NCI-H2107 treated with DMSO at 0.1 percent for 48 hours (cell line): ENCODE data around the gene HIVEP3.

Experiments used
- DNase-seq: peaks from one replicate; lab custom pipeline; 2025; ENCODE audit not compliant: unreplicated experiment; lab: John Stamatoyannopoulos, UW

The HIVEP3 gene

GRCh38 chr1:41813755-41814745 is 104.7 kb downstream of the HIVEP3 start:
- no peak for DNase-seq

GRCh38 chr1:41813226-41813625 is 105.5 kb downstream of the HIVEP3 start:
- DNase-seq: no peak

GRCh38 chr1:41812453-41812852 is 106.3 kb downstream of the HIVEP3 start:
- no peak for DNase-seq

GRCh38 chr1:41812051-41812450 is 106.7 kb downstream of the HIVEP3 start:
- DNase-seq: peak; percentile 80

- DNase-seq: no peak
Measured at GRCh38 chr1:41811051-41811795, 107.5 kb downstream of the HIVEP3 start.

GRCh38 chr1:41810446-41810845 is 108.3 kb downstream of the HIVEP3 start:
- no peak for DNase-seq

- no peak for DNase-seq
Measured at GRCh38 chr1:41809692-41810091, 109.0 kb downstream of the HIVEP3 start.

GRCh38 chr1:41807390-41807789 is 111.3 kb downstream of the HIVEP3 start:
- no peak for DNase-seq

GRCh38 chr1:41806472-41807155 is 112.1 kb downstream of the HIVEP3 start:
- DNase-seq: no peak

GRCh38 chr1:41805771-41806471 is 112.8 kb downstream of the HIVEP3 start:
- DNase-seq: no peak

- no peak for DNase-seq
Measured at GRCh38 chr1:41804176-41804575, 114.5 kb downstream of the HIVEP3 start.

GRCh38 chr1:41803656-41804055 is 115.1 kb downstream of the HIVEP3 start:
- no peak for DNase-seq

GRCh38 chr1:41802532-41803501 is 115.9 kb downstream of the HIVEP3 start:
- DNase-seq: no peak

GRCh38 chr1:41800311-41800829 is 118.4 kb downstream of the HIVEP3 start:
- DNase-seq: no peak

- no peak for DNase-seq
Measured at GRCh38 chr1:41799723-41800122, 119.0 kb downstream of the HIVEP3 start.

- DNase-seq: no peak
Measured at GRCh38 chr1:41799205-41799604, 119.5 kb downstream of the HIVEP3 start.

GRCh38 chr1:41795205-41795762 is 123.4 kb downstream of the HIVEP3 start:
- DNase-seq: no peak

- DNase-seq: no peak
Measured at GRCh38 chr1:41794031-41794430, 124.7 kb downstream of the HIVEP3 start.

GRCh38 chr1:41792485-41792770 is 126.3 kb downstream of the HIVEP3 start:
- no peak for DNase-seq
